IMR-90 (cell line): ENCODE results near the gene ATP4A. TPM values are rescaled to one million over a fixed set of nuclear protein-coding genes. Genes with fewer than 3 reads are reported as not detected.

Experiments used
- ATAC-seq: fragments of 200-7000 bp; cut with Tn5 transposase; 2 replicates; pipeline ENCODE4 v1.9.1; 2020; ENCODE audit warnings: low read depth, mild to moderate bottlenecking, moderate library complexity
- BruUV-seq: library from RNA; stranded (reverse); fragments of 400-500 nt; replicated peaks from 2 replicates; lab custom pipeline; 2021; lab: Mats Ljungman, UMichigan
- CTCF ChIA-PET: fragments of 300-600 bp; formaldehyde crosslinking; extraction: SDS; loops from one replicate; lab custom pipeline; 2021; ENCODE audit warnings: antibody characterized with exemption; lab: Yijun Ruan, JAX
- POLR2A ChIA-PET: fragments of 300-600 bp; sonication (Branson Sonifier 250); formaldehyde crosslinking; loops from one replicate; lab custom pipeline; 2022; ENCODE audit warnings: antibody characterized with exemption; ENCODE audit not compliant: unreplicated experiment; lab: Charles Lee
- DNase-seq: peaks from one replicate; pipeline ENCODE4 v3.0.0; 2013
- H2AFZ ChIP-seq: replicated peaks from 2 replicates; pipeline ENCODE3; 2013; ENCODE audit warnings: low read length, mild to moderate bottlenecking; ENCODE audit not compliant: poor library complexity
- H2AK5ac ChIP-seq: 2 replicates; pipeline ENCODE4 v1.6.1; 2013; ENCODE audit warnings: low read depth, low read length, inconsistent platforms
- H2AK9ac ChIP-seq: replicated peaks from 2 replicates; pipeline ENCODE3; 2013; ENCODE audit warnings: mild to moderate bottlenecking, low read depth, low read length, moderate library complexity; ENCODE audit not compliant: poor library complexity
- H2BK120ac ChIP-seq: 2 replicates; pipeline ENCODE4 v1.6.1; 2013; ENCODE audit warnings: low read depth, low read length, inconsistent platforms
- H2BK15ac ChIP-seq: 3 replicates; pipeline ENCODE4 v1.6.1; 2013; ENCODE audit warnings: low read depth, low read length, inconsistent platforms
- H2BK20ac ChIP-seq: 2 replicates; pipeline ENCODE4 v1.6.1; 2013; ENCODE audit warnings: low read depth, mild to moderate bottlenecking, inconsistent platforms, low read length, moderate library complexity
- H2BK5ac ChIP-seq: 2 replicates; pipeline ENCODE4 v1.6.1; 2013; ENCODE audit warnings: mild to moderate bottlenecking, low read depth, low read length, inconsistent platforms; ENCODE audit not compliant: poor library complexity, severe bottlenecking
- H3K14ac ChIP-seq: replicated peaks from 2 replicates; pipeline ENCODE4 v1.6.1; 2013; ENCODE audit warnings: low read depth, low read length, inconsistent platforms
- H3K18ac ChIP-seq: 2 replicates; pipeline ENCODE4 v1.6.1; 2013; ENCODE audit warnings: low read depth, low read length, control low read depth
- H3K23ac ChIP-seq: 2 replicates; pipeline ENCODE4 v1.6.1; 2013; ENCODE audit warnings: low read depth, low read length, inconsistent platforms
- H3K27ac ChIP-seq: 2 replicates; pipeline ENCODE4 v1.5.1; 2013; ENCODE audit warnings: mild to moderate bottlenecking, control low read depth, low read length; ENCODE audit not compliant: insufficient read depth
- H3K27me3 ChIP-seq: 2 replicates; pipeline ENCODE4 v1.6.1; 2013; ENCODE audit warnings: low read length; ENCODE audit not compliant: control insufficient read depth, insufficient read depth
- H3K36me3 ChIP-seq: 2 replicates; pipeline ENCODE4 v1.6.1; 2013; ENCODE audit warnings: low read length, mixed read lengths; ENCODE audit not compliant: control insufficient read depth, insufficient read depth
- H3K4ac ChIP-seq: 2 replicates; pipeline ENCODE4 v1.6.1; 2013; ENCODE audit warnings: low read depth, low read length, inconsistent platforms
- H3K4me1 ChIP-seq: 2 replicates; pipeline ENCODE4 v1.6.1; 2013; ENCODE audit warnings: low read length, mixed read lengths; ENCODE audit not compliant: control insufficient read depth, insufficient read depth
- H3K4me2 ChIP-seq: 2 replicates; pipeline ENCODE4 v1.6.1; 2013; ENCODE audit warnings: low read depth, mild to moderate bottlenecking, control low read depth, low read length, moderate library complexity
- H3K4me3 ChIP-seq: 2 replicates; pipeline ENCODE4 v1.5.1; 2013; ENCODE audit warnings: low read depth, mild to moderate bottlenecking, control low read depth, low read length, moderate library complexity; ENCODE audit not compliant: insufficient read depth
- H3K56ac ChIP-seq: 2 replicates; pipeline ENCODE4 v1.6.1; 2013; ENCODE audit warnings: low read length, inconsistent platforms; ENCODE audit not compliant: insufficient read depth; ENCODE audit errors: extremely low read depth
- H3K79me1 ChIP-seq, 2 experiments: 2 replicates each; pipeline ENCODE4 v1.6.1; 2013; ENCODE audit warnings: low read length in 2 of 2, inconsistent platforms in 1 of 2, low read depth in 1 of 2
- H3K9ac ChIP-seq: 2 replicates; pipeline ENCODE4 v1.6.1; 2013; ENCODE audit warnings: low read depth, low read length, control low read depth
- H3K9me1 ChIP-seq: 2 replicates; pipeline ENCODE4 v1.6.1; 2013; ENCODE audit warnings: low read length, inconsistent platforms; ENCODE audit not compliant: insufficient read depth
- H3K9me3 ChIP-seq: 2 replicates; pipeline ENCODE4 v1.6.1; 2013; ENCODE audit warnings: low read length; ENCODE audit not compliant: control insufficient read depth, insufficient read depth
- H4K20me1 ChIP-seq: 2 replicates; pipeline ENCODE4 v1.6.1; 2013; ENCODE audit warnings: low read length, inconsistent platforms; ENCODE audit not compliant: insufficient read depth
- H4K5ac ChIP-seq: 2 replicates; pipeline ENCODE4 v1.6.1; 2013; ENCODE audit warnings: mild to moderate bottlenecking, low read depth, low read length, control low read depth
- H4K8ac ChIP-seq, 2 experiments: 2 replicates each; pipeline ENCODE4 v1.6.1; 2013; ENCODE audit warnings: low read depth in 2 of 2, low read length in 2 of 2, control low read depth in 1 of 2, inconsistent platforms in 1 of 2
- H4K91ac ChIP-seq: 2 replicates; pipeline ENCODE4 v1.6.1; 2013; ENCODE audit warnings: low read depth, low read length, inconsistent platforms; ENCODE audit not compliant: insufficient read depth
- BHLHE40 ChIP-seq: fragments of 150-350 bp; IDR thresholded peaks from 2 replicates; pipeline ENCODE4 v1.6.1; 2016; ENCODE audit warnings: mild to moderate bottlenecking, low read depth, low read length
- CHD1 ChIP-seq: IDR thresholded peaks from 2 replicates; pipeline ENCODE4 v1.6.1; 2012; ENCODE audit warnings: low read depth, low read length, improper control_type of control experiment
- ELK1 ChIP-seq: fragments of 150-350 bp; IDR thresholded peaks from 2 replicates; pipeline ENCODE4 v1.6.1; 2016; ENCODE audit warnings: low read depth, mild to moderate bottlenecking, low read length, moderate library complexity, borderline replicate concordance
- FOS ChIP-seq: fragments of 150-350 bp; IDR thresholded peaks from 2 replicates; pipeline ENCODE4 v1.6.1; 2016; ENCODE audit warnings: low read depth, low read length
- MAFK ChIP-seq: IDR thresholded peaks from 2 replicates; pipeline ENCODE4 v1.6.1; 2012; ENCODE audit warnings: low read depth, low read length, improper control_type of control experiment
- MAZ ChIP-seq: IDR thresholded peaks from 2 replicates; pipeline ENCODE4 v1.6.1; 2012; ENCODE audit warnings: low read depth, mild to moderate bottlenecking, low read length, improper control_type of control experiment, moderate library complexity, borderline replicate concordance
- MXI1 ChIP-seq: IDR thresholded peaks from 2 replicates; pipeline ENCODE4 v1.6.1; 2012; ENCODE audit warnings: low read depth, mild to moderate bottlenecking, low read length, moderate library complexity, borderline replicate concordance
- NFE2L2 ChIP-seq: fragments of 150-350 bp; IDR thresholded peaks from 2 replicates; pipeline ENCODE4 v1.6.1; 2016; ENCODE audit warnings: low read depth, mild to moderate bottlenecking, low read length
- POLR2A ChIP-seq: IDR thresholded peaks from 2 replicates; pipeline ENCODE4 v1.6.1; 2012; ENCODE audit warnings: mild to moderate bottlenecking, low read depth, low read length
- RAD21 ChIP-seq: IDR thresholded peaks from 2 replicates; pipeline ENCODE4 v1.6.1; 2012; ENCODE audit warnings: low read length, improper control_type of control experiment
- RCOR1 ChIP-seq: IDR thresholded peaks from 2 replicates; pipeline ENCODE4 v1.6.1; 2012; ENCODE audit warnings: mild to moderate bottlenecking, low read length, improper control_type of control experiment; ENCODE audit not compliant: insufficient replicate concordance
- RFX5 ChIP-seq: IDR thresholded peaks from 2 replicates; pipeline ENCODE4 v1.8.0; 2012; ENCODE audit warnings: low read depth, mild to moderate bottlenecking, low read length, moderate library complexity
- SMC3 ChIP-seq: fragments of 150-350 bp; IDR thresholded peaks from 2 replicates; pipeline ENCODE4 v1.6.1; 2016; ENCODE audit warnings: low read depth, mild to moderate bottlenecking, antibody characterized with exemption, low read length, moderate library complexity
- USF2 ChIP-seq: fragments of 150-350 bp; IDR thresholded peaks from 2 replicates; pipeline ENCODE4 v1.6.1; 2017; ENCODE audit warnings: mild to moderate bottlenecking, antibody characterized with exemption, low read length, low read depth
- WGBS, 2 experiments: methylation state at CpG; one replicate each; pipeline versions ENCODE4 v1.1.5 to v1.1.7; 2013; ENCODE audit warnings: missing lambda C conversion rate in 2 of 2; ENCODE audit not compliant: insufficient read length in 1 of 2; ENCODE audit errors: extremely low coverage in 2 of 2; 5-methylcytosine and 5-hydroxymethylcytosine counted together
- dilution Hi-C: fragments of 300-500 bp; cut with HindIII; formaldehyde crosslinking; loops from one replicate; pipeline ENCODE4 v1.14.3; 2018; ENCODE audit warnings: low sequenced_read_pairs; ENCODE audit not compliant: unreplicated experiment
- in situ Hi-C: fragments of 300-500 bp; cut with MboI; formaldehyde crosslinking; loops from 3 replicates; pipeline ENCODE4 v1.14.3; 2019; ENCODE audit warnings: low sequenced_read_pairs, inconsistent platforms, mixed read lengths
- intact Hi-C: fragments of 100-400 bp; cut with micrococcal nuclease; formaldehyde crosslinking; loops from 2 replicates; pipeline ENCODE4 v1.10.0; 2022
- polyA plus RNA-seq, 3 experiments: library from polyadenylated mRNA; depleted of rRNA; stranded (reverse); fragments of >200 nt; gene quantifications; 2 replicates each; pipeline ENCODE4 v1.2.3, GENCODE V29; 2012; ENCODE audit warnings: low replicate concordance in 1 of 3
- total RNA-seq: library from RNA; depleted of rRNA; stranded (reverse); fragments of >200 nt; gene quantifications from 2 replicates; pipeline ENCODE4 v1.2.3, GENCODE V29; 2012
- TF ChIP-seq, protein P1 (sequence below): conservative IDR thresholded peaks from 2 replicates; pipeline ENCODE4 v1.5.1; 2012; ENCODE audit warnings: mild to moderate bottlenecking, low read depth, low read length, improper control_type of control experiment

Gene ATP4A
- total and polyA plus RNA-seq, 2 of the 4 experiments (the other 2 are of a cell fraction), result not detected

- H4K8ac ChIP-seq, result no peak overlapping the region
- no peak overlapping the region for H2AK5ac ChIP-seq
- no peaks in the 10 kb centered on the region for H3K79me1 ChIP-seq
- H2AK9ac ChIP-seq, result no peak overlapping the region
- H3K36me3 ChIP-seq, result no peaks in the 10 kb centered on the region
- dilution Hi-C loops, result no loop called here
- no TSS peak for BruUV-seq
- peaks cover 7% of the 10 kb centered on the region for H3K9me3 ChIP-seq
- in situ Hi-C loops, result no loop called here
- no peak overlapping the region for H2BK5ac ChIP-seq
- H3K27ac ChIP-seq, result no peak overlapping the region
- no peak overlapping the region for H3K23ac ChIP-seq
- no peak overlapping the region for H2AFZ ChIP-seq
- H2BK20ac ChIP-seq, result no peak overlapping the region
- H4K20me1 ChIP-seq, result no peaks in the 10 kb centered on the region
- 67% methylated on average over 1 of the region's 1 CpG; no CpG with 5 or more reads in 1 of the 2 experiments for WGBS, 2 experiments
- intact Hi-C loops, result no loop called here
- ATAC-seq, result no peak
- no peak for TF ChIP-seq MXI1
- no peak for TF ChIP-seq RCOR1
- TF ChIP-seq, protein P1, sequence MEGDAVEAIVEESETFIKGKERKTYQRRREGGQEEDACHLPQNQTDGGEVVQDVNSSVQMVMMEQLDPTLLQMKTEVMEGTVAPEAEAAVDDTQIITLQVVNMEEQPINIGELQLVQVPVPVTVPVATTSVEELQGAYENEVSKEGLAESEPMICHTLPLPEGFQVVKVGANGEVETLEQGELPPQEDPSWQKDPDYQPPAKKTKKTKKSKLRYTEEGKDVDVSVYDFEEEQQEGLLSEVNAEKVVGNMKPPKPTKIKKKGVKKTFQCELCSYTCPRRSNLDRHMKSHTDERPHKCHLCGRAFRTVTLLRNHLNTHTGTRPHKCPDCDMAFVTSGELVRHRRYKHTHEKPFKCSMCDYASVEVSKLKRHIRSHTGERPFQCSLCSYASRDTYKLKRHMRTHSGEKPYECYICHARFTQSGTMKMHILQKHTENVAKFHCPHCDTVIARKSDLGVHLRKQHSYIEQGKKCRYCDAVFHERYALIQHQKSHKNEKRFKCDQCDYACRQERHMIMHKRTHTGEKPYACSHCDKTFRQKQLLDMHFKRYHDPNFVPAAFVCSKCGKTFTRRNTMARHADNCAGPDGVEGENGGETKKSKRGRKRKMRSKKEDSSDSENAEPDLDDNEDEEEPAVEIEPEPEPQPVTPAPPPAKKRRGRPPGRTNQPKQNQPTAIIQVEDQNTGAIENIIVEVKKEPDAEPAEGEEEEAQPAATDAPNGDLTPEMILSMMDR, result no peak
- TF ChIP-seq MAFK, result no peak
- no peak for TF ChIP-seq POLR2A
- TF ChIP-seq MAZ, result no peak
- TF ChIP-seq ELK1, result no peak
- TF ChIP-seq RAD21, result no peak
- TF ChIP-seq FOS, result no peak
- TF ChIP-seq CHD1, result no peak
- TF ChIP-seq NFE2L2, result no peak
- TF ChIP-seq BHLHE40, result no peak
- no peak for TF ChIP-seq USF2
- no peak for TF ChIP-seq SMC3
- TF ChIP-seq RFX5, result no peak
- no peak overlapping the region for H3K4me3 ChIP-seq
- H3K56ac ChIP-seq, result no peak overlapping the region
- ChIA-PET CTCF (no interaction called here), POLR2A (no interaction called here)
- no peak overlapping the region for H4K5ac ChIP-seq
- H2BK120ac ChIP-seq, result no peak overlapping the region
- H3K14ac ChIP-seq, result no peak overlapping the region
- no peaks in the 10 kb centered on the region for H3K9me1 ChIP-seq
- H4K91ac ChIP-seq, result no peak overlapping the region
- H2BK15ac ChIP-seq, result no peak overlapping the region
- H3K4ac ChIP-seq, result no peak overlapping the region
- H3K18ac ChIP-seq, result no peak overlapping the region
- no peak overlapping the region for H3K9ac ChIP-seq
- H3K27me3 ChIP-seq, result peaks cover 9% of the 10 kb centered on the region
- H3K4me1 ChIP-seq, result no peaks in the 10 kb centered on the region
- no peak overlapping the region for H3K4me2 ChIP-seq
- no peak for DNase-seq
These were observed 8.0 kb upstream of the ATP4A start for GRCh38 chr19:35571406-35571965.
